HepG2 (cell line): ENCODE data around the gene UBFD1. TPM values are rescaled to one million over a fixed set of nuclear protein-coding genes. Genes with fewer than 3 reads are reported as not detected.

ENCODE experiments used
- AKAP8 ChIP-seq: sonication (generic); formaldehyde crosslinking; IDR thresholded peaks from 2 replicates; pipeline ENCODE4 v1.5.1; 2020; ENCODE audit warnings: mild to moderate bottlenecking, missing genetic modification reagents
- BRD4 ChIP-seq: sonication (generic); formaldehyde crosslinking; IDR thresholded peaks from 2 replicates; pipeline ENCODE4 v1.4.0; 2020; ENCODE audit warnings: missing genetic modification reagents
- DRAP1 ChIP-seq: IDR thresholded peaks from 2 replicates; pipeline ENCODE4 v1.6.1; 2016; ENCODE audit warnings: missing genetic modification reagents, missing compliant biosample characterization
- ETV6 ChIP-seq: sonication (generic); formaldehyde crosslinking; conservative IDR thresholded peaks from 2 replicates; pipeline ENCODE4 v1.4.0; 2020; ENCODE audit warnings: missing genetic modification reagents
- IKZF4 ChIP-seq: sonication (generic); formaldehyde crosslinking; IDR thresholded peaks from 2 replicates; pipeline ENCODE4 v1.5.1; 2020; ENCODE audit warnings: borderline replicate concordance, mild to moderate bottlenecking, low read depth, missing genetic modification reagents; ENCODE audit errors: not compliant biosample characterization
- LCORL ChIP-seq, 2 experiments: fragments of 450-650 bp in 1 of 2; sonication (generic) in 1 of 2; formaldehyde crosslinking in 1 of 2; IDR thresholded peaks; 2 replicates each; pipeline versions ENCODE4 v1.5.0 to v1.6.1; 2017 to 2020; ENCODE audit warnings: antibody characterized with exemption in 1 of 2, missing genetic modification reagents in 1 of 2
- MIER2 ChIP-seq: IDR thresholded peaks from 2 replicates; pipeline ENCODE4 v1.6.1; 2016; ENCODE audit warnings: missing biosample characterization, missing genetic modification reagents
- NFYB ChIP-seq: sonication (generic); formaldehyde crosslinking; IDR thresholded peaks from 2 replicates; pipeline ENCODE4 v1.4.0; 2020; ENCODE audit warnings: missing genetic modification reagents
- PHF8 ChIP-seq: sonication (generic); formaldehyde crosslinking; IDR thresholded peaks from 2 replicates; pipeline ENCODE4 v1.5.0; 2020; ENCODE audit warnings: missing genetic modification reagents
- REST ChIP-seq, 2 experiments: IDR thresholded peaks; 2 replicates each; pipeline ENCODE4 v1.6.1; 2011 to 2012; ENCODE audit warnings: low read length in 2 of 2, borderline replicate concordance in 1 of 2, low read depth in 1 of 2, mild to moderate bottlenecking in 1 of 2, moderate library complexity in 1 of 2
- THYN1 ChIP-seq: sonication (generic); formaldehyde crosslinking; IDR thresholded peaks from 2 replicates; pipeline ENCODE4 v1.8.1; 2023; ENCODE audit warnings: low read depth, mild to moderate bottlenecking, moderate library complexity, missing genetic modification reagents, borderline replicate concordance
- TP53 ChIP-seq: sonication (generic); formaldehyde crosslinking; conservative IDR thresholded peaks from 2 replicates; pipeline ENCODE4 v1.4.0; 2020; ENCODE audit warnings: missing genetic modification reagents
- ZBTB10 ChIP-seq: sonication (generic); formaldehyde crosslinking; IDR thresholded peaks from 2 replicates; pipeline ENCODE4 v1.4.0; 2020; ENCODE audit warnings: missing genetic modification reagents, borderline replicate concordance
- ZBTB34 ChIP-seq: sonication (generic); formaldehyde crosslinking; IDR thresholded peaks from 2 replicates; pipeline ENCODE4 v1.8.0; 2022; ENCODE audit warnings: mild to moderate bottlenecking, missing genetic modification reagents
- ZFP36 ChIP-seq: fragments of 150-350 bp; IDR thresholded peaks from 2 replicates; pipeline ENCODE4 v1.6.1; 2018; ENCODE audit warnings: borderline replicate concordance, low read length, low read depth; ENCODE audit not compliant: partially characterized antibody
- ZFX ChIP-seq: sonication (generic); formaldehyde crosslinking; IDR thresholded peaks from 2 replicates; pipeline ENCODE4 v1.4.0; 2020; ENCODE audit warnings: mild to moderate bottlenecking, low read depth, missing genetic modification reagents, moderate library complexity
- ZNF136 ChIP-seq: sonication (generic); formaldehyde crosslinking; IDR thresholded peaks from 2 replicates; pipeline ENCODE4 v1.8.1; 2022; ENCODE audit warnings: low read depth, mild to moderate bottlenecking, moderate library complexity, missing genetic modification reagents
- ZNF570 ChIP-seq: sonication (generic); formaldehyde crosslinking; IDR thresholded peaks from 2 replicates; pipeline ENCODE4 v1.4.0; 2020; ENCODE audit warnings: mild to moderate bottlenecking, missing genetic modification reagents, borderline replicate concordance
- ZNF576 ChIP-seq: sonication (generic); formaldehyde crosslinking; IDR thresholded peaks from 2 replicates; pipeline ENCODE4 v1.4.0; 2020; ENCODE audit warnings: mild to moderate bottlenecking, missing genetic modification reagents
- polyA plus RNA-seq, 8 experiments: library from polyadenylated mRNA; depleted of rRNA in 3 of 8; stranded (reverse) in 7 of 8; unstranded in 1 of 8; fragments of >200 nt; fragmentation: Illumina TruSeq in 4 of 8; extraction: Trizol in 4 of 8; gene quantifications; 2 replicates each; pipeline versions ENCODE4 v1.2.1 to v1.2.3, GENCODE V29; 2011 to 2016; ENCODE audit warnings: low read depth in 4 of 8, missing spikeins in 1 of 8, mixed read lengths in 1 of 8; ENCODE audit not compliant: insufficient read depth in 1 of 8
- total RNA-seq, 5 experiments: library from RNA; depleted of rRNA; stranded (reverse); fragments of >200 nt; fragmentation: Illumina TruSeq; extraction: Trizol; gene quantifications; 2 replicates each; pipeline ENCODE4 v1.2.3, GENCODE V29; 2016; ENCODE audit warnings: low read depth in 1 of 5

UBFD1 gene
- total and polyA plus RNA-seq, 2 of the 13 experiments (the other 11 are each of a cell fraction or from before 2014, with no cell fraction given) = 100 to 111 TPM

GRCh38 chr16:23556881-23557778 is at the start of gene UBFD1, which contains the start of gene EARS2 (continued):
- TF ChIP-seq REST (IDR thresholded peaks at IDR 0.05; ENCODE audit: borderline replicate concordance in 1 of 2, low read depth in 1 of 2, low read length in 2 of 2) (peak in 1 of 2 experiments; percentile 63; a peak in 2 of 4 replicates), DRAP1 (CRISPR knock-in tag) (peak; percentile 82), ZBTB10 (CRISPR knock-in tag) (peak; percentile 84), AKAP8 (CRISPR knock-in tag) (no peak; the same call in 1 of the 2 replicates), BRD4 (peak; percentile 92), LCORL (IDR thresholded peaks at IDR 0.05) (no peak), LCORL (CRISPR knock-in tag; IDR thresholded peaks at IDR 0.05) (peak; percentile 90), IKZF4 (CRISPR knock-in tag) (peak; percentile 48), ZFX (CRISPR knock-in tag) (peak; percentile 91), ZNF136 (peak; percentile 81), THYN1 (CRISPR knock-in tag) (peak; percentile 89; the same call in 1 of the 2 replicates), PHF8 (peak; percentile 95), TP53 (CRISPR knock-in tag) (peak; percentile 95), ZNF570 (peak; percentile 85; the same call in 1 of the 2 replicates), ZFP36 (peak; percentile 29), NFYB (peak; percentile 88), ETV6 (CRISPR knock-in tag) (no peak; the same call in 1 of the 2 replicates), ZBTB34 (CRISPR knock-in tag) (0 out of 2 replicates have a peak, but pooled peaks have one; percentile 22), MIER2 (CRISPR knock-in tag) (peak; percentile 43; the same call in 1 of the 2 replicates), ZNF576 (CRISPR knock-in tag) (peak; percentile 95; the same call in 1 of the 2 replicates)
